ENCODE measurements around the gene PSMB10.
"Not testable (repeated sequence)": the region's sequence is repeated elsewhere in the genome, so short reads cannot be mapped to it uniquely, and the experiment has no call there.

Gene PSMB10

DNA sequence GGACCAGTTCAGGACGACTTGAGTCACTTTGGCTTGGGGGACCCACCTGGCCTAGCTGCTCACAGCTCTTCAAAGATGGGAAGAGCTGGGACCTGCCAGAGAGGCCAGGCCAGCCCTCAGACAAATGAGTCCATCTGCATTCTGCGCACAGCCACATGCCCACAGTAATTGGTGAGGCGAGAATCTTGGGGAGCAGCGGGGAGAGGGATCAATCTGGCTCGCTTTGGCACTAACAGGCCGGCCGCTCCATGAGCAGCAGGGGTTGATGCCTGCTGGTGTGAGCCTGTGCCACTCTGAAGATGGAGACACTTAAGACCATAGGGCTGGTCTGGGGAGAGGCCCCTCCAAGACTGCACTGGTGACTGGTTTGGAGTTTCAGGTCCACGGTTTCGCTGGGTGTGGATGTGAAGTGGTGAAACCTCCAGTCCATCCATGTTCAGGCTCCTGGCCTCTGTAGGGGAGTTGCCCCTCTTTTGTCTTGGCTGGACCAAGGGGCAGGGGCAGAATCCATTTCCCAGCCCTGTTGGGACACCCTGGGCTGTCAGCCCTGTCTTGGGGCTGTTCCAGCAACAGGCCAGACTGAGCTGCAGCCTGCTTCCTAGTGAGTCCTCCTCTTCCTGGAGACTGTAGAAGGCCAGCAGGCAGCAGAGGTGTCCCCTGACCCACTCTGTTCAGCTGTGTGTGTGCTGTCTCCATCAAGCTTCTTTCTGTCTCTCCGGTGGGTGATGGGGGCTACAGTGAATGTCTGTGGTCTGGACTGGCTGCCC, 12.3 kb downstream of the PSMB10 start:
- no peak for DNase-seq

DNA sequence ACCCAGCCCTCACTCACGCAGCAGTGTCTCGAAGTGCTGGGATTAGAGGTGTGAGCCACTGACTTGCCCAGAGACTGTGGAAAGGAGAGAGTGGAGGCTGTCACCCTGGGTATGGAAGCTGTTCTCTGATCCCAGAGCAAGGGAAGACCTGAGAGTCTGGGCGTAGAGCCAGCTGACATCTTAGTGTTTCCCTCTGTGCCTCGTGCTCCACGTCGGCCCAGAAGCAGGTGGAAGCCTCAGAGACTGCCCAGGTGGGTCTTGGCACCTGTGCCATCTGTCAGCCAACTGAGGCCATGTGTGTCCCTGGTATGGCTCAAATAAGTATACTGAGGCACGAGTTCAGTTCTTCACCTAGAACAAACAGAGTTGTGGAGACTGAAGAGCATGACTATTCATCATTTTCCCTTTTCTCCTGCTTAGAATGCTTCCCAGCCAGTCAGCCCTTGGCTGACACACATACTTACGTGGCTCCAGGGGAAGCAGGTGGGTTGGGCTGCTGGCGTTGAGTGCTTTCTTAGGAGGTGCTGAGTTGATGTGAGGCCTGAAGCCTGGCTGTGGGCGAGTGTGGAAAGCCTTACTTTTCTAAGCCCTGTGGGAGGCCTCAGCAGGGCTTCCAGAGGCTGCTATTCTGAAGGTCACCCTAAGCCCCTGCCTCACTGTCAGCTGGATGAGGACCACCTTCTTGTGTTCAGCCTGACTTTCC, 13.1 kb downstream of the PSMB10 start:
- DNase-seq, result no peak

DNA sequence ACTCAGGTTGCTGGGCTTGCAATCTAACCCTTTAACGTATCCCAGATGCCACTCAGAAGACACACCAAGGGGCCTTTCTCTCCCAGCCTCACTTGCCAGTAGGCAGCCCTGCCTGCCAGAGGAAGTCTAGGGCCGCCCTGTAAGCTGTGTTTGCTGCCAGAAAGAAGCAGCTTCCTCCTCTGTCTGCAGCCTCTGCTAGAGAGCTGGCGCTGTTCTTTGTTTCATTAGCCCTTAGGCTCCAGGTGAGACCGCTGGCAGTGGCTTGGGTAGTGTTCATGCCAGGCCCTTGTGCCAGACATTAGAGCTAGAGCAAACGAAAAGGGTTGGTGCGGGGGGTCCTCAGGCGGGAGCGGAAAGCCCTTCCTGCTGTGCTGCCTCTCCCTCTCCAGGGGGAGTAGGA, 13.9 kb downstream of the PSMB10 start:
- no peak for DNase-seq

DNA sequence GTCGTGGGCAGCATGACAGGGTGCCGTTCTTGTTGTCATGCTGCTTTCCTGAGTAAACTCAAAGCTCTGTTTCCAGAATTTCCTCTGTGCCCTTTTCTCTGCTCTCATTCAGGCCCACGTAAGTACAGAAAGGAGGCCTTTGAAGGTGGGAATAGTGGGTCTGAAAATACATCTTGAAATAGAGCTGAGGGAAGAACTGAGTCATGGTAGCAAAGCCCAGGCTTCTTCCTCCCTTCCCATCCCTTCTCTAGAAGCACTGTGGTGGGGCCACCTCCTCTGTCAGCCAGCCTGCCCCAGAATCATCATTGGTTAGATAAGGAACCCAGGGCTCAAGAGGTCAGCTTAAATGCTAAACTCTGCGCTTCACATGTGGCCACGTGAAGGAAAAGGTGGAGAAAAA, 14.4 kb downstream of the PSMB10 start:
- no peak for DNase-seq

DNA sequence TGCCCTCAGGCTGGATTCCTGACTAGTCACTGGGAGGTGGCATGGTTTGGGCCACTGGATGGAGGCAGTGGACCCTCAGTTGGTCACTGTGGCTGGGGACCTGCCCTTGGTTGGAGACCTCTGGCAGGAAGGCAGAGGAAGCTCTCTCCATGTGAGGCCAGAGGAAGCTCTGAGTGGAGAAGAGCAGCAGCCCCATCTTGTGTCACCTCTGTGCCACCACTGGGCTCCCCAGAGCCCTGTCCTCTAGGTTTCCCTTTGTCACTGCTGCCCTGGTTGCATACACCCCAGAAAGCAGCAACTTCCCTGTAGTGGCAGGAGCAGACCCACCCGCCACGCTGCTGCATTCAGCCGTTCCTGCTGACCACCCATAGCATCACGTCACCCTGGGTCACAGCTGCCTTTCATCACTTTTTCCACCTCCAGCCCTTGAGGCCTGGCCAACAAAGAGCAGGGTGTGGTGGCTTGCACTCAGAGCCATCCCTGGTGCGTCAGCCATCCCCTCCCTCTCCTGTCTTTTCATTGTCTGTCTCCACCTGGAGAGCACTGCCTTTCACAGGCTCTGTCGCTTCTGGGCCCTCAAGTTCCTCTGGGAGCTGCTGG, 16.9 kb downstream of the PSMB10 start:
- no peak for DNase-seq

DNA sequence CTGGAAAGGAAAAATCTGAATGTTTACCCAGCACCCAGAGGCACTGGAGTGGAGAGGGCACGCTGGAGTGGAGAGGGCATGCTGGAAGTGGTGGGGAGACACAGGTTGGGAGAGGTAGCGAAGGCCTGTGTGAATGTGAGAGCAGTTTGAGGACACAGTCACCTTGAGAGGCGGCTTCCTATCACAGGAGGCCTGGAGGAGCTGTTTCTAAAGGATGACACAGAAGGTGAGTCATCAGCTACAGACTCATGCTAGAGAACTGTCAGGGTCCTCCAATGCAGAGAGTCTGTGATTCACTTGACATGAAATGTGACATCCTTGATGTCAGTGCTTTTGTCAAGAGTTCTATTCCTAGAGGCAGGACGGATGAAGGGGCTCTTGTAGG, 18.8 kb downstream of the PSMB10 start:
- no peak for DNase-seq

DNA sequence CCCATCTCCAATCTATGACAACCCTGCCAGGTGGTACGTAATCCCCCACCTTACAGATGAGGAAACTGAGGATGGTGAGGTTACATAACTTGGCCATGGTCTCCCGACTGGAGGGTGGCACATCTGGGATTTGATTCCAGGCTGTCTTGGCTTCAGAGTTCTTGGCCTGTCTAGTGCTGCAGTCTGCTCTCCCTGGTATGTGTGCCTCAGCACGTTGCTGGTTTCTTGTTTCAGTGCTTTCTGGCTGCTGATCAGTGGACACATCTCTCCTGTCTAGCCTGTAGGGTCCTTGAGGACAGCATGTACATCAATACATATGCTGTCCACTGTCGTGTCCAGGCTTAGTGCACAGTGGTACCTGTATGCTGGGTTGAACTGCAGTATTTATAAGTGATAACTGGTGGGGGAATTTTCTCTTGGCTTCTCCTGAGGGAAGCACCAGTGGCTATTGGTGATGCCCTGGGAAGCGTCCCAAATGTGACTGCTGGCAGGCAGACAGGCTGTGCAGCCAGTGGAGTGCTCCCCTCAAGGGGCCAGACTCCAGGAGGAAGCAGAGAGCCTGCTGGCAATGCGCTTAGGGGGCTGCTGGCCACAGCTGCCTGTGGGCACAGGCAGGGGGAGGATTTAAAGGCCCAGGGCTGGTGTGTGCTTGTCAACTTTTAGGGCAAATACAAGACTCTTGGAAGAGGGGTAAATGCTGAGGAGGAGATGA, 19.4 kb downstream of the PSMB10 start:
- DNase-seq, result no peak

DNA sequence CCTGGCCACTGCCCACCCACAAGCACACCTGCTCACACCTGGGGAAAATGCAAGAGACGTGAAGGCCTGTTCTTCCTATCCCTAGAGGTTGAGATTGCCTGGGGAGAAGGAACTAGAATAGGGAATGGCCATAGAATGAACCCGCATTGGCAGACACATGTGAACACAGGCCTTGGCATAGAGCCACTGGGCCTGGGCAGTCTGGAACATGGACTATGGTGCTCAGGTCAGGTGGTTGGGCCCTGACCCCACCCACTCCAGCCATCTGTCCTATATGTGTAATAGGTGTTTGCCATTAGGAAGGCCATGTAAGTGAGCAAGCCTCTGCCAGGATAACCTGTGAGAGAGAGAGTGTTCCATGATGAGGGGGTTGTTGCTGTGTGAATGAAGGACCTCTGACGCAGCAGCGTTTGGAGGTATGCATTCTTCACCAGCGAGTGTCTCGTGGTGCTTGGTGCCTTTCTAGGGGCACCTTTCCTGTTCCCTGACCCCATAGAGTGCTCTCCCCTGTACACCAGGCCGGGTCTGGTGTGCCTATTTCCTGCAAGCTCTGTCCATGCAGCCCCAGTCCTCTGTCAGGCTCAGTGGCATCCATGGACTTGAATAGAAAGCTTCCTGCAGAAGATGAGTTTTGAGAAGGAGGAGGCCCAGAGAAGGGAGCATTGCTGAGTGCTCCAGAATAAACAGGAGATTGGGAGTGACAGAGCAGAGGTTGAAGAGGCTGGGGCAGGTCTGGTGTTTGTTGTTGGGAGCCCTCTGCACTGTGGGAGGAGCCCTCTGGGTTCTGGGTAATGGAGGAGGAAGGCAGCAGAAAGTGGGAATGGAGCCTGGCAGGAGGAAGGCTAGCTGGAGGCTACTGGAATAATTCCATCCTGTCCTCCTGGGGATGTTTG, 20.6 kb downstream of the PSMB10 start:
- no peak for DNase-seq

DNA sequence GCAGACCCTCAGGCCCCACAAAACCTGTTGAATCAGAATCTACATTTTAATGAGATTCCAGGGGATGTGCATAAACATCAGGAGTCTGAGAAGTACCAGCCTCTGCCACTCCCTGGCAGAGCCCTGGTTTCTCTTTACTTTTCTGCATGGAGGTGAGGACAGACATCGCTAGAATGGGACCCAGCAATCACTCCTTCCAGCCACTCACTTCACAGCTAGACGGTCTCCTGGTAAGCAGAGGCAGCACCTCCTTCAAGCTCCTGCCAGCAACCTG, 21.2 kb downstream of the PSMB10 start:
- DNase-seq, result not testable (repeated sequence)

DNA sequence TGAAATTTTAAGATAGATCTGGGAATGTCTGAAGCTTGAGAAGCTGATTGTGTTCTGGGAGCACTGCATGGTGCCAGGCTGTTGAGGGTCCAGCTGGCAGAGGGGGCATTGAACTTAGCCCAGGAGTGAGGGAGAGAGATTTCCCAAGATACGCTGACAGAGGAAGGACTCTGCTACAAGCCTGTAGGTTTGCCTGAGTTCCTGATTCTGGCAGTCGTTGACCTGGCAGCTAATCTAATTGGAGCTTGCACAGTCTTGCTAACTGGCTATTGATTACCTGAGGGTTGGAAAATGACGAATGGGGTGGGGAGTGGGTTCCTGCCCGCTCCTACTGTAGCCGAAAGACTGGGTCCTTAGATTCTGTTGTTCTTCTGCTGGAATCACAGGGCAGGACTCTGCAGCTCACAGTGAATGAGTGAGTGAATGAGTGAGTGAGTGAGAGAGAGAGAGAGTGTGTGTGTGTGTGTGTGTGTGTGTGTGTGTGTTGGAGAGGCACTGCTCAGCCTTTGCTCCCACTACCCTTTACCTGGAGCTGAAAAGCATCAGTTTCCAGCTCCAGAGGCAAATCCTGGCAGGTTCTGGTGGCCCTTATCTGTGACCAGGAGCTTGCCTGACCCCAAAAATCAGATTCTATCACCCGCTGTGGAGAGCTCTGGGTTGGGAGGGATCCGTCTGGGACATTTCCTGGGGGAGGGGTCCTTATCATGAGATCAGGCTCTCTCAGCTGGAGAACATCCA, 21.7 kb downstream of the PSMB10 start:
- no peak for DNase-seq

DNA sequence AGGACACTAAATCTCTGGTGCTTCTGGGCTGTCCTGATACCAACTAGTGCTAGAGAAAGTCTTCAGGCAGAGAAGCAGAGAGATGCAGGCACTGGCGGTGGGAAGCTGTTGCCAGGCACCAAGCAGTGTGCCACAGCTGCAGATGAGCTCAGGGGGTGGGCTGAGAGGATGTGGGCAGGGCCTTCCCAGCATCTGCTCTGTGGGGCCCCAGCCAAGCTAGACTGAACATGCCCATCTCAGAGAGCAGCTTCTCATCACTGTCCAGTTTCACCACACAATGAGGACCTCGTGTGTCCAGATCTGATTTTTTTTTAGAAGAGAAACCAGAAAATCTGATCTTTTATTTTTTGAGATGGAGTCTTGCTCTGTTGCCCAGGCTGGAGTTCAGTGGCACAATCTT, 26.5 kb downstream of the PSMB10 start:
- no peak for DNase-seq

DNA sequence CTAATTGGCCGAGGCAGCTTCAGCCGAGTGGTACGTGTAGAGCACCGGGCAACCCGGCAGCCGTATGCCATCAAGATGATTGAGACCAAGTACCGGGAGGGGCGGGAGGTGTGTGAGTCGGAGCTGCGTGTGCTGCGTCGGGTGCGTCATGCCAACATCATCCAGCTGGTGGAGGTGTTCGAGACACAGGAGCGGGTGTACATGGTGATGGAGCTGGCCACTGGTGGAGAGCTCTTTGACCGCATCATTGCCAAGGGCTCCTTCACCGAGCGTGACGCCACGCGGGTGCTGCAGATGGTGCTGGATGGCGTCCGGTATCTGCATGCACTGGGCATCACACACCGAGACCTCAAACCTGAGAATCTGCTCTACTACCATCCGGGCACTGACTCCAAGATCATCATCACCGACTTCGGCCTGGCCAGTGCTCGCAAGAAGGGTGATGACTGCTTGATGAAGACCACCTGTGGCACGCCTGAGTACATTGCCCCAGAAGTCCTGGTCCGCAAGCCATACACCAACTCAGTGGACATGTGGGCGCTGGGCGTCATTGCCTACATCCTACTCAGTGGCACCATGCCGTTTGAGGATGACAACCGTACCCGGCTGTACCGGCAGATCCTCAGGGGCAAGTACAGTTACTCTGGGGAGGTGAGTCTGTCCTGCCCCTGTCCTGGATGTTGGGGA, 27.5 kb downstream of the PSMB10 start:
- DNase-seq, result no peak

DNA sequence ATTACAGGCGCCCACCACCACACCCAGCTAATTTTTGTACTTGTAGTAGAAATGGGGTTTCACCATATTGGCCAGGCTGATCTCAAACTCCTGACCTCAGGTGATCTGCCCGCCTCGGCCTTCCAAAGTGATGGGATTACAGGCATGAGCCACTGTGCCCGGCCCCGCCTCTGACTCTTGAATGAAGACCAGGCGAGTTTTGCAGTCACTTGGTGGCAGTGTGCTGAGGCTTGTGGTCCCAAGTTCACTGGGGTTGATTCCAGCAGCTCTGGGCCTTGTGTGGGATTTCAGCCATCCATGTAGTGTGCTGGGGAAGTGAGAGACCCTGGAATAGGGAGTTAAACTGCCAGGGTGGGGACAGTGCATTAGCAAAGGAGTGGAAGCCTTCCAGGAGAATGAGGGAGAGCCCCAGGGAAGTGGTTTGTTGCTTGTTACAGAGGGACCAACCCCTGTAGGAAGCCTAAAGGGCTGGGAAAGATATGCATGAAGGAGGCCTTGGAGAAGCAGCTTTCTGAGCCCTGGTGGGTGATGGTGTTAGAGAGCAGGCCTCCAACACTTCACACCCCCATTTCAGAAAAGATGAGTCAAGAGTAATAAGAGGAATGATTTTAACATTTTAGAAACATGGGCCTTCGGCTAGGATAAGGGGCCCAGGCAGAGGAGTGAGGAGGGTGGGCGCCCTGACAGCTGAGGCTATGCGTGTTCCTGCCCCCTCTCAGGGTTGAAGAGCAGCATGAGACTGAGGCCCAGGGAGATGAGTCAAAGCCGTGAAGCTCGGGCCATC, 29.1 kb downstream of the PSMB10 start:
- DNase-seq, result no peak

DNA sequence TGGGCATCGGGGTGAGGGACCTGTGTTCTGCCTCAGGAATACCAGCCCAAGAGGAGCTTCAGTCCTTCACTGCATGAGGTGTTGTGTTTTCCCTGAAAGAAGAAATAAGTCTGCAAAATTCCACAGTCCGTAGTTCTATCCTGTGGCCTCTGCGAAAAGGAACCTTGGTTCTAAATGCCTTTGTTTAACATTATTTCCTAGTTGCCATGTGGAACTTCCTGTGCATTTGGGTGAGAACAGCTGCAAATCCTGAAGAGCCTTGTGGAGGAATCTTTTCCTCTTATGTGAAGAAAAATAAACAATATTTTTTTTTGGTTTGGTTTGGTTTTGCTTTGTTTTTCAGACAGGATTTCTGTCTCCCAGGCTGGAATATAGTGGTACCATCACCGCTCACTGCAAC, 33.8 kb downstream of the PSMB10 start:
- no peak for DNase-seq

DNA sequence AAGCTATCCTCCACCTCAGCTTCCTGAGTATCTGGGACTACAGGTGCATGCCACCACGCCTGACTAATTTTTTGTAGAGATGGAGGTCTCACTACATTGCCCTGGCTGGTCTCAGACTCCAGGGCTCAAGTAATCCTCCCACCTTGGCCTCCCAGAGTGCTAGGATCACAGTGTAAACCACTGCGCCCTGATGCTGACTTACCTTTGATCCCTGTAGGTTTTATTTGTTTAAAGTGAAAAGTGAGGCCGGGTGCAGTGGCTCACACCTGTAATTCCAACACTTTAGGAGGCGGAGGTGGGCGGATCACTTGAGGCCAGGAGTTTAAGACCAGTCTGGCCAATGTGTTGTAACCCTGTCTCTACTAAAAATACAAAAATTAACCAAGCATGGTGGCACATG, 34.9 kb downstream of the PSMB10 start:
- DNase-seq, result no peak

DNA sequence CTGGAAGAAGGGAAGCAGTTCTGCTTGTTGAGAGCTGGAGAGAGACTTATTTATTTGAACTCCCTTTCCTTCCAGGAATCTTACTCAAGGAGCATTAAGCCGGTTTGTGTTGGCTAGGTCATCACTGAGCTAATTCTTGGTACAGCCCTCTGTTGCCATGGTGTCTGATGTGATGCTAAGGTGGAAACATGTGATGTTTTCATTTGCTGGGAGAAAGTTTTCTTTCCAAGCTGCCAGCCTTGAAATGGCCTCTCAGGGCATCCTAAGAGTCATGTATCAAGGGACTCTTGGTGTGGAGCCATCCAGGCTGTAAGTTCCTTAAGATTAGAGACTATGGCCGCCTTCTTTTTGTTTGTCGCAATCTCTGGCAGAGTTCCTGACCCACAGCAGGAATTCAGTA, 39.4 kb downstream of the PSMB10 start:
- DNase-seq, result no peak

DNA sequence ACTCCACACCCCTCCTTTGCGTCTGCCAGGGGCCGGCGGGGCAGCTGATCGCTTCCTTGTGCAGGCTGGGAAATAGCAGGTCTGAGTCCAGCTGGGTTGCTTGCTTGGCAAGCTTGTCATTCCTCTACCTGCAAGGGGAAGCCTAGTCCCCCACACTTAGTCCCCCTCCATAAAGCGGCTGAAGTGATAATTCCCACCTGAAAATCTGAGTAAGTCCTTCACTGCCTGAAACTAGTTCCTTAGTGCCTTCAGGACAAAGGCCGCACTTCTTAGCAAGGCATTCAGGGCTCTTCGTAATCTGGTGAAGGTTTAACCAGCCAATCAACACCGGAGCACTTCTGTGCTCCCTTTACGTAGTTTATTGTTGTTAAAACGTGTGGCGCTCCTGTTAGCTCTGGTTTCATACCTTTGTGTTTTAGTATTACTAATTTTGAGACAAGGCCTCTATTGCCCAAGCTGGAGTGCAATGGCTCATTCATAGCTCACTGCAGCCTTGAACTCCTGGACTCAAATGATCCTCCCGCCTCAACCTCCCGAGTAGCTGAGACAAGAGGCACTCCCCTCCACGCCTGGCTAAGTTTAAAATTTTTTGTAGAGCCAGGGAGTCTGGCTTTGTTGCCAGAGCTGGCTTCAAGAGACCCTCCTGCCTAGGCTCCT, 42.8 kb downstream of the PSMB10 start:
- no peak for DNase-seq

DNA sequence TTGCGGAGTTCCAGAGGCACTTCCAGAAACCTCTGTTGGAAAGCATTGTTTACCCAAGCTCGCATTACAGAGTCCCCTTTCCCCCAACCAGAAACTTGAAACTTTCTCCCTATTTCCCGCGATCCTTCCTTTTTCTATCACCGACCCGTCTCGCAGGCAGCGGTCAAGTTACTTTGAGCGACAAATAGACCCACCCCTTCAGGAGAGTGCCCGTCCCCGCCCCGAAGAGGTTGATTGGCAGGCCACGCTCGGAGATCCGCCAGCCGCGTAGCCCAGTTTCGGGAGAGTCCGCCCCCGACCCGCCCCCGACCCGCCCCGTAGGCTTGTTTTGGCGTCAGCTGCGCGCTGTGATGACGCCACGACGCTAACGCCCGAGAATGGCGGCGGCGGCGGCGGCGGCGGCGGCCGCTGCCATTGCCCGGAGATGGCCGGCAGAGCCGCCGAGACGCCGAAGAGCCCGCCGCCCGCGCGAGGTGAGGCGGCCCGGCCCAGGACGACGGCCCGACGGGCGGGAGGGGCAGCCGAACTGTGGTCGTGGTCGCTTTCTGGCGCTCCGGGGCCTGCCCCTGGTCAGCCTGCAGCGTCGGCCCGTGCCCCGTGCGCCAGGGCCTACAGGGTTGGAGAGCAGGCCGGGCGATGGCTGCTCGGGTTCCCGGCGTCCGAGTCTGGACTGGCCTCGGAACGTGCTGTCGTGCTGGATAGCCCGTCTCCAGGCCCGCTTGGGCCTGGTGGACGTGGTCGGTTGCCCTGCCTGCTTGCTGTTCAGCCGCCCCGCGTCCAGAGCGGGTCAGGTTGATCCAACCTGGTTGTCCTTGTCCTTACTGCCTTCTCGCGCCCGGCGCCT, 43.5 kb downstream of the PSMB10 start, which contains the start of gene PSKH1:
Gene PSKH1, plus strand, starts transcription at position 356 of the 844 bp plus-strand sequence. CDS start 15,496 bp downstream, outside the sequence.
- DNase-seq, result peak; percentile 91 to 95

DNA sequence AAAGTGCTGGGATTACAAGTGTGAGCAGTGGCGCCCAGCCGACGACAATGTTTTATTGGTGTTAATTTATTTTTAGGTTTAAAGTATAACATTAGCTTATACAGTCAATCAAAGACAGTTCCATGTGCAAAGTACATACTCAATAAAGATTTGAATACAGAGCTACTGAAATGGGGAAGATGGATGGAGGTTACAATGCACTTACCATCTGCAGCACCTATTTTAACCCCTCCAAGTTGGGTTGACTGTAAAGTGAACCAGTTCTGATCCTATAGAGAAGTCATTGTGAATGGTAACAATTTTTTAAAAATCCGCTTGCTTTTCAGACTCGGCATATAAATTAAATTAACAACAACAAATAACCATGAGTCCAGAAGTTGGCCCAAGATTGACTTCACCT, 44.3 kb downstream of the PSMB10 start:
- no peak for DNase-seq
